ENCODE data around the gene ZNF2. TPM values are rescaled to one million over a fixed set of nuclear protein-coding genes. Genes with fewer than 3 reads are reported as not detected.
"Not testable (repeated sequence)": the region's sequence is repeated elsewhere in the genome, so short reads cannot be mapped to it uniquely, and the experiment has no call there.

The ZNF2 gene
- total and polyA plus RNA-seq, 3 donors from 2014 or later = 5.8 to 7.9 (median 7.1) TPM

DNA sequence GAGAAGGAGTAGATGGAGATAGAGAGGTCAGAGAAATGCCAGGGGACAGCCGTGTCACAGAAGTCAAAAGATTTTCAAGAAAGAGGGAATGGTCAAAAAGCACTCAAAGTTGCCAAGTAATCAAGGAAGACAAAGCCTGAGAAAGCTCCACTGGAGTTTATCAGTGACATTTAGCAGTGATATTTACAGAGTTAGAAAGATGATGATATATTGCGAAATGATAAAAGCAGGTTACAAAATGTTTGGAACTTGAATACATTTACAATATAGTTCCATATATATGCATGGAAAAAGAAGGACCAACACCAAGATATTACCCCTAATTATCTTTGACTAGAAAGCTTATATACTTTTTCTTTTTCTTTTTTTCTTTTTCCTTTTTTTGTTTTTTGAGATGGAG, 20.4 kb downstream of the ZNF2 start:
- Histone ChIP-seq H3K27ac (no peak overlapping the region), H3K9me3 (no peaks in the 10 kb centered on the region), H3K4me1 (no peaks in the 10 kb centered on the region), H3K27me3 (no peaks in the 10 kb centered on the region), H3K4me3 (no peak overlapping the region), H3K36me3 (ENCODE audit: low read depth, missing control alignments) (no peaks in the 10 kb centered on the region)
- 85 to 86% methylated on average over 2 of the region's 2 CpGs for WGBS, 2 donors
- TF ChIP-seq, protein P1, sequence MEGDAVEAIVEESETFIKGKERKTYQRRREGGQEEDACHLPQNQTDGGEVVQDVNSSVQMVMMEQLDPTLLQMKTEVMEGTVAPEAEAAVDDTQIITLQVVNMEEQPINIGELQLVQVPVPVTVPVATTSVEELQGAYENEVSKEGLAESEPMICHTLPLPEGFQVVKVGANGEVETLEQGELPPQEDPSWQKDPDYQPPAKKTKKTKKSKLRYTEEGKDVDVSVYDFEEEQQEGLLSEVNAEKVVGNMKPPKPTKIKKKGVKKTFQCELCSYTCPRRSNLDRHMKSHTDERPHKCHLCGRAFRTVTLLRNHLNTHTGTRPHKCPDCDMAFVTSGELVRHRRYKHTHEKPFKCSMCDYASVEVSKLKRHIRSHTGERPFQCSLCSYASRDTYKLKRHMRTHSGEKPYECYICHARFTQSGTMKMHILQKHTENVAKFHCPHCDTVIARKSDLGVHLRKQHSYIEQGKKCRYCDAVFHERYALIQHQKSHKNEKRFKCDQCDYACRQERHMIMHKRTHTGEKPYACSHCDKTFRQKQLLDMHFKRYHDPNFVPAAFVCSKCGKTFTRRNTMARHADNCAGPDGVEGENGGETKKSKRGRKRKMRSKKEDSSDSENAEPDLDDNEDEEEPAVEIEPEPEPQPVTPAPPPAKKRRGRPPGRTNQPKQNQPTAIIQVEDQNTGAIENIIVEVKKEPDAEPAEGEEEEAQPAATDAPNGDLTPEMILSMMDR (IDR thresholded peaks at IDR 0.05) = no peak
- no peak for TF ChIP-seq POLR2A (IDR thresholded peaks at IDR 0.05)
- no peak for DNase-seq
- intact Hi-C loops (cut with DNase I; ENCODE audit: low total_unique reads) = no loop called here

DNA sequence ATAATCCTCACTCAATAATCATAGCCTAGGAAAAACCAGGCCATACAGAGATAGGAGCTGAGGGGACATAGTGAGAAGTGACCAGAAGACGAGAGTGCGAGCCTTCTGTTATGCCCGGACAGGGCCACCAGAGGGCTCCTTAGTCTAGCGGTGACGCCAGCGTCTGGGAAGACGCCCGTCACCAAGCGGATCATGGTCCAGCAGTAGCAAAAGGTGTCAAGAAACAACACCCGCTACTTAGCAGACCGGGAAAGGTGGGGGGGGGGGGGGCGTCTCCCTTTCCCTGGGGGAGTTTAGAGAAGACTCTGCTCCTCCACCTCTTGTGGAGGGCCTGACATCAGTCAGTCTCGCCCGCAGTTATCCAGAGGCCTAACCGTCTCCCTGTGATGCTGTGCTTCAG, 27.3 kb downstream of the ZNF2 start:
- peak; percentile 76 for DNase-seq
- intact Hi-C loops (cut with DNase I; ENCODE audit: low total_unique reads); H3K36me3 ChIP-seq (ENCODE audit: low read depth, missing control alignments); H3K4me3 ChIP-seq; H3K27ac ChIP-seq; H3K9me3 ChIP-seq; H3K4me1 ChIP-seq; H3K27me3 ChIP-seq: not testable (repeated sequence)
- TF ChIP-seq, protein P1 (IDR thresholded peaks at IDR 0.05) = peak in 2 of 3 experiments; percentile 31 to 40
- WGBS, 2 donors = 35 to 74% methylated on average over 6 to 15 of the region's 15 CpGs

DNA sequence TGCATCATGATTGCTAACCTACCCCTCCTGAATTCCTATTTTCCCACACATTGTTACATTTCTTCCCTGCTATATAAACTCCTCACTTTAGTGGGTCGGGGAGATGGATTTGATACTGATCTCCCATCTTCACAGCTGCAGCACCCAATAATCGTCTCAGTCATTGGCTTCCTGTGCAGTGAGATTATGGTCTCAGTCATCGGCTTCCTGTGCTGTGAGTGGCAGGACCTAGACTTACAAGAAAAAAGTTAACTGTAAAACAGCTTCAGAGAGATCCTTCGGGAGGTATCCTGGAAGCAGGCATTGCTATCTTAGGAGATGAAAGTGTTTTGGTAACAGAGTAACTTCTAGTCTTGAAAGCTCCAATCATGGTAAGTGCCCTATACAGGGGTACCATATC, 38.3 kb downstream of the ZNF2 start:
- H3K9me3 ChIP-seq = no peaks in the 10 kb centered on the region
- TF ChIP-seq POLR2A (IDR thresholded peaks at IDR 0.05) = no peak
- TF ChIP-seq, protein P1 (IDR thresholded peaks at IDR 0.05) = no peak
- no peak for DNase-seq
- intact Hi-C loops (cut with DNase I; ENCODE audit: low total_unique reads) = no loop called here
- no peaks in the 10 kb centered on the region for H3K27me3 ChIP-seq
- no peak overlapping the region for H3K27ac ChIP-seq
- peaks cover 8% of the 10 kb centered on the region for H3K4me1 ChIP-seq
- WGBS, 2 donors = 82 to 86% methylated on average over 4 of the region's 4 CpGs
- H3K36me3 ChIP-seq (ENCODE audit: low read depth, missing control alignments) = no peaks in the 10 kb centered on the region
- H3K4me3 ChIP-seq = no peak overlapping the region

DNA sequence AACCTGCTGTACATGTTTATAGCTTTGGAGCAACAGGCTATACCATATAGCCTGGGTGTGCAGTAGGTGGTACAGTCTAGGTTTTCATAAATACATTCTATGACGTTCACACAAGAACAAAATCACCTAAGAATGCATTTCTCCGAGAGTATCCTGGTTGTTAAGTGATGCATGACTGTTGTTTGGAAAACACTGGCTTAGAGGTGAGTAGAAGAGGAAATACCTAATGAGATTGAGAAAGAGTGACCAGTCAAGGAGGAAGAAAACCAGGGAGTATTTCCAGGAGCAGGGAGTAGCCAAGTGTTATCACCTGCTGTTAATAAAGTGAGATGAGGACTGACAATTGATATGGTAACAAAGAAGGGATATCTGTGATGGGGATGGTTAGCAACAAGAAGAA, 38.8 kb downstream of the ZNF2 start:
- H3K4me3 ChIP-seq = no peak overlapping the region
- H3K9me3 ChIP-seq = no peaks in the 10 kb centered on the region
- intact Hi-C loops (cut with DNase I; ENCODE audit: low total_unique reads) = no loop called here
- H3K27me3 ChIP-seq = no peaks in the 10 kb centered on the region
- peaks cover 8% of the 10 kb centered on the region for H3K4me1 ChIP-seq
- no peaks in the 10 kb centered on the region for H3K36me3 ChIP-seq (ENCODE audit: low read depth, missing control alignments)
- 88 to 91% methylated on average over 2 of the region's 2 CpGs for WGBS, 2 donors
- no peak for TF ChIP-seq POLR2A (IDR thresholded peaks at IDR 0.05)
- TF ChIP-seq, protein P1 (IDR thresholded peaks at IDR 0.05) = no peak
- DNase-seq = no peak
- H3K27ac ChIP-seq = no peak overlapping the region

DNA sequence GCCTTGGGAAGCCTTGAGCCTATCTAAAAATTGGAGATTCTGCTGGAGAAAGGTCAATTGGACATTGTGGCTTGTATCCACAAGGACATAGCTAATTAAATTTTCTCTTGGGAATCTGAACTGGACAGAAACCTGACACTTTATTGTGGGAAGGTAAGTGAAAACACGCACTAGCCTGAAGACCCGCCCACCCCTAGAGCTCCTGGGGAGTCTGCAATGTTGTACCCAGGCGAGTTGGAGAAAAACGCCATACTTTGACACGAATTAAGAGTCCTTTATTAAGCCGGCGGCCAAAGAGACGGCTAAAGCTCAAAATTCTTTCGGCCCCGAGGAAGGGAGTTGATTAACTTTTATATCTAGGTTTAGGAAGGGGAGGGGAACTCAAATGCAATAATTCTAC, 40.5 kb downstream of the ZNF2 start:
- H3K9me3 ChIP-seq = no peaks in the 10 kb centered on the region
- no peaks in the 10 kb centered on the region for H3K36me3 ChIP-seq (ENCODE audit: low read depth, missing control alignments)
- no peaks in the 10 kb centered on the region for H3K27me3 ChIP-seq
- peaks cover 8% of the 10 kb centered on the region for H3K4me1 ChIP-seq
- peak overlapping the region in 1 of 2 donors; percentile 85 for H3K27ac ChIP-seq
- DNase-seq = no peak
- TF ChIP-seq, protein P1 (IDR thresholded peaks at IDR 0.05) = no peak
- no peak for TF ChIP-seq POLR2A (IDR thresholded peaks at IDR 0.05)
- 16 to 21% methylated on average over 10 of the region's 10 CpGs for WGBS, 2 donors
- H3K4me3 ChIP-seq = peak overlapping the region in 1 of 2 donors; percentile 85
- intact Hi-C loops (cut with DNase I; ENCODE audit: low total_unique reads) = no loop called here

Data from testis (tissue), 3 donors.